B cell (primary cell): ENCODE results near the gene FMN1.

ENCODE experiments used
- CTCF ChIP-seq: fragments of 200-600 bp; IDR thresholded peaks from one replicate; pipeline ENCODE4 v1.8.0; 2022; ENCODE audit warnings: antibody characterized with exemption, mild to moderate bottlenecking
- EZH2 ChIP-seq: IDR thresholded peaks from 2 replicates; pipeline ENCODE4 v1.6.1; 2012; ENCODE audit warnings: borderline replicate concordance, low read depth, mild to moderate bottlenecking, moderate library complexity, low read length; ENCODE audit not compliant: insufficient read depth, poor library complexity, severe bottlenecking

DNA sequence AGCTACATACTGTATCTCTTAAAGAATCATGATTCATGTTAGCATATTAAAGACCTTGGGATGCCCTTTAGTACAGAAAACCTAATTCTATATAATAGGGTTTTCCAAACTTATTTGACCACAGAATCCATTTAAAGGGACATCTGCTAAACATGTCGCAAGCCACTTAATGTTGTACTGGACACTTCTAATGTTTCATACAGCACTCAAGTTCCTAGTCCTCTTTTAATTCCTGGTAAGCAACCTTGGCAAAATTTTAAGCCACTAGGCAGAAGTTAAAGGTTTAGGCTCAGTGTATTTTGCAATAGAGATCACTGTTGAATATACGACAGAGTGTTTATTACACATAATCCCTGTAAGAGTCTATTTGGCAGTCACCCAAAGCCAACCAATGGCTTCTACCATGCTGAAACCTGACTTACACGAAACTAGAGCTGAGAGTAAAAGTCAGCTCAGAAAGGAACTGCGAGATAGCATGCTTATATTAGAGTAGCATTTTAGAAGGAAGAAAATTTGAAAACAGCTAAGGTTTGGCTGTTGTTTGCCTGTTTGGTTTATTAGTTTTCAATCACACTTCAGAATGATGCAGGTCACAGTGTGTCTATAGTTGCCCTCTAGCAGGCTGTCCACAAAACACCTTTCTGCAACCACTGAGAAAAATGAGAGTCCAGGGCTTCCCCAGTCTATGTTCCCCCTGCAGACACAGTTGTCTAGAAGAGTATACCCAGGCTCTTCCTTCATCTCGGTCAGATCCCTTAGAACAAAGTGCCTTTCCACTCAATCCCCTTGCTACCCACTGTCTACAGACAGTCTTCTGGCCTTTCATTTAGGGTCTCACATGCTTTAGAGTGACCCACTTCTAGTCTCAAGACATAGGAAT lies 104.4 kb downstream of the FMN1 start:
- TF ChIP-seq CTCF, result no peak
- no peak for TF ChIP-seq EZH2
